Thyroid gland (tissue), 4 donors: ENCODE measurements around the gene ZDHHC22. TPM values are rescaled to one million over a fixed set of nuclear protein-coding genes. Genes with fewer than 3 reads are reported as not detected.
A peak's percentile ranks its signal among the peaks of the same experiment; 100 is the strongest.

Experiments used
- DNase-seq, 2 donors: peaks; one replicate each; pipeline ENCODE4 v3.0.0-alpha.2; 2019
- H3K27ac ChIP-seq, 3 donors: fragments of 200-600 bp; sonication (generic); 1 replicate in 2 of 3; 2 replicates in 1 of 3; pipeline ENCODE4 v1.5.1; 2016 to 2019; ENCODE audit warnings: mild to moderate bottlenecking in 1 of 3, moderate library complexity in 1 of 3
- H3K27me3 ChIP-seq: fragments of 200-600 bp; sonication (generic); one replicate; pipeline ENCODE4 v1.5.1; 2019
- H3K36me3 ChIP-seq, 2 donors: fragments of 200-600 bp; sonication (generic); one replicate each; pipeline ENCODE4 v1.5.1; 2016 to 2019
- H3K4me1 ChIP-seq, 2 donors: fragments of 200-600 bp; sonication (generic); one replicate each; pipeline ENCODE4 v1.5.1; 2017 to 2019
- H3K4me3 ChIP-seq, 3 donors: fragments of 200-600 bp; sonication (generic); replicated peaks in 1 of 3; 1 replicate in 2 of 3; 2 replicates in 1 of 3; pipeline ENCODE4 v1.5.1; 2016; ENCODE audit warnings: mild to moderate bottlenecking in 1 of 3
- H3K9me3 ChIP-seq: fragments of 200-600 bp; sonication (generic); one replicate; pipeline ENCODE4 v1.5.1; 2017
- POLR2A ChIP-seq, 2 donors: fragments of 450-650 bp; IDR thresholded peaks; one replicate each; pipeline ENCODE4 v1.6.1; 2017; ENCODE audit warnings: antibody characterized with exemption in 2 of 2, mild to moderate bottlenecking in 2 of 2, moderate library complexity in 1 of 2
- WGBS, 2 donors: methylation state at CpG; one replicate each; pipeline ENCODE4 v1.1.5; 2017; 5-methylcytosine and 5-hydroxymethylcytosine counted together
- intact Hi-C: fragments of 100-400 bp; cut with DNase I; formaldehyde crosslinking; loops from one replicate; pipeline ENCODE4 v1.15.1; 2023
- total RNA-seq, 4 donors: library from RNA; depleted of rRNA; stranded (reverse); fragments of >200 nt; gene quantifications; one replicate each; pipeline ENCODE4 v1.2.3, GENCODE V29; 2016
- TF ChIP-seq, protein P1 (sequence below), 6 experiments: fragments of 200-600 bp in 3 of 6; fragments of 450-650 bp in 3 of 6; sonication (generic) in 3 of 6; IDR thresholded peaks; one replicate each; pipeline ENCODE4 v1.5.1; 2016 to 2019; ENCODE audit warnings: antibody characterized with exemption in 6 of 6, mild to moderate bottlenecking in 2 of 6, inconsistent platforms in 1 of 6, moderate library complexity in 1 of 6

Gene ZDHHC22
- total RNA-seq, 4 donors from 2014 or later: not detected

DNA sequence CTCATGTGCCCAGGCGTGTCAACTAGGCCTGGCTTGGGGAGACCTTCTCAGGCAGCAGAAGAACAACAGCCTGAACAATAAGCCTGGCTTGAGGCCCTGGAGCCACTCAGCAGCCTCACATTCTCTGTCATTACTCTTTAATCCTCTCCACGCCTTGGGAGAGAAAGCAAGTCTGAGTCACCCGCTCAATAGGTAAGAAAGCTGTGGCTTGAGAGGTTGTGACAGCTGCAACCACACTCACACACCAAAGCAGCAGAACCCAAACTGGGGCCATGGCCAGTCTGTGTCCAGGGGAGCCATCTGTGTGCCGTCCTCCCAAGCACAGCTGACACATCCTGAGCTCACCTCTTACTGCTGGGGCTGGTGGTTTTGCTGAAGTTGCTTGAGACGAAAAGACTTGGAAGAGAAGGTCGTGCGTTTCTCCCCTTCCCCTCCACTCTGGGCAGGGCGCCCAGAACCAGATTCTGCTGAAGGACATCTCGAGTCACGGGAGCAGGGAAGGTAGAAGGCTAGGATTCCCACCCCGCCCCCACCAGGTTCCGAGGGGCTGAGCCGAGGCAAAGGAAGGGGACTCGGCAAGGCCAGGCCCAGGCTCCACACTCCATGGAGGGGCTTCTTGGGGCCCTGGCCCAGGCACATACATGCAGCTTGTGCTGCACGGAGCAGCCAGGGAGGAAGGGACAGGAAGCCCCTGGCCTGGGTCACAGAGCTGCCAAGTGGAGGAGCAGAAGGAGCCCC is 45.5 kb upstream of the ZDHHC22 start:
- peak; percentile 81 to 85 for DNase-seq
- peaks cover 7 to 17% of the 10 kb centered on the region in 2 donors for H3K4me1 ChIP-seq
- H3K27me3 ChIP-seq: no peaks in the 10 kb centered on the region
- intact Hi-C loops: no loop called here
- TF ChIP-seq, protein P1, sequence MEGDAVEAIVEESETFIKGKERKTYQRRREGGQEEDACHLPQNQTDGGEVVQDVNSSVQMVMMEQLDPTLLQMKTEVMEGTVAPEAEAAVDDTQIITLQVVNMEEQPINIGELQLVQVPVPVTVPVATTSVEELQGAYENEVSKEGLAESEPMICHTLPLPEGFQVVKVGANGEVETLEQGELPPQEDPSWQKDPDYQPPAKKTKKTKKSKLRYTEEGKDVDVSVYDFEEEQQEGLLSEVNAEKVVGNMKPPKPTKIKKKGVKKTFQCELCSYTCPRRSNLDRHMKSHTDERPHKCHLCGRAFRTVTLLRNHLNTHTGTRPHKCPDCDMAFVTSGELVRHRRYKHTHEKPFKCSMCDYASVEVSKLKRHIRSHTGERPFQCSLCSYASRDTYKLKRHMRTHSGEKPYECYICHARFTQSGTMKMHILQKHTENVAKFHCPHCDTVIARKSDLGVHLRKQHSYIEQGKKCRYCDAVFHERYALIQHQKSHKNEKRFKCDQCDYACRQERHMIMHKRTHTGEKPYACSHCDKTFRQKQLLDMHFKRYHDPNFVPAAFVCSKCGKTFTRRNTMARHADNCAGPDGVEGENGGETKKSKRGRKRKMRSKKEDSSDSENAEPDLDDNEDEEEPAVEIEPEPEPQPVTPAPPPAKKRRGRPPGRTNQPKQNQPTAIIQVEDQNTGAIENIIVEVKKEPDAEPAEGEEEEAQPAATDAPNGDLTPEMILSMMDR (IDR thresholded peaks at IDR 0.05): no peak
- TF ChIP-seq POLR2A (IDR thresholded peaks at IDR 0.05): no peak
- H3K27ac ChIP-seq: peak overlapping the region in 1 of 3 donors; percentile 56
- whole genome bisulfite sequencing, 2 donors: 27 to 31% methylated on average over 14 to 15 of the region's 15 CpGs
- H3K36me3 ChIP-seq: no peaks in the 10 kb centered on the region
- no peak overlapping the region for H3K4me3 ChIP-seq
- no peaks in the 10 kb centered on the region for H3K9me3 ChIP-seq

- no peak for DNase-seq
- H3K4me1 ChIP-seq: peaks cover 7 to 27% of the 10 kb centered on the region in 2 donors
- H3K9me3 ChIP-seq: no peaks in the 10 kb centered on the region
- intact Hi-C loops: no loop called here
- H3K27ac ChIP-seq: no peak overlapping the region
- no peak overlapping the region for H3K4me3 ChIP-seq
- no peaks in the 10 kb centered on the region for H3K36me3 ChIP-seq
- TF ChIP-seq, protein P1 (IDR thresholded peaks at IDR 0.05): no peak
- no peak for TF ChIP-seq POLR2A (IDR thresholded peaks at IDR 0.05)
- H3K27me3 ChIP-seq: no peaks in the 10 kb centered on the region
- WGBS, 2 donors: 44 to 94% methylated on average over 2 of the region's 2 CpGs
Measured at GRCh38 chr14:77185093-77185465, 43.5 kb upstream of the ZDHHC22 start.

DNA sequence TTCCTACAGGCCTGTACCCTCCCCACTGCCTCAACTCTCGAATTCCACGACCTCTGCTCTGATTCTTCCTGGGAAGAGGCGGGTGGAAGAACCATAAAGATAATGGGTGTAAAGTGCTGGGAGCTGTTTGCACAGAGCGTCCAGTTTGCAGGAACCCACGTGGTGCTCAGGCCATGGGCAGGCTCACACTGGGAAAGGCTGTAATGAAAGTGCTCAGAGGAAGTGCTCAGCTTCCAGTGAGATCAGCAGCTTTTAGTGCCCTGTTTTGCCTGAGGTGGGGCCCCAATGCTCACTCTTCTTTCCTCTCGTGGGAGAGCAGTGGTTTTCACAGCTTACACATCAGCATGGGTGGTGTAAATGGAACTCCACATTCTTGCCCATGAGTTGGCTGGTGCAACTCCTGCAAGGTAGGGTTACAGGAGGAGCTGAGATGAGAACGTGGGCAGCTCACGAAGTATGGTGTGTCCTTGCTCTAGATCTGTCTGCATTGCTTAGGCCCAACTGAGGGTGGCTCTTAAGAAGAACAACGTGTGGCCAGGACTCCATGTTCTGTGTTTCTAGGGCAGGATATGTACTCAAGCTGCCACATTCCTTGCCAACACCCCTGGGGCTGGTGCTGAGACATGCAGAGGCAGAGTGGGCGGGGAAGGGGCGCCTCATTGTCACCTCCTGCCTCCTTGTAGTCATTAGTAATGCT is 43.0 kb upstream of the ZDHHC22 start:
- H3K27ac ChIP-seq: no peak overlapping the region
- whole genome bisulfite sequencing, 2 donors: 67 to 73% methylated on average over 11 of the region's 11 CpGs
- DNase-seq: no peak
- no peak for TF ChIP-seq POLR2A (IDR thresholded peaks at IDR 0.05)
- TF ChIP-seq, protein P1 (IDR thresholded peaks at IDR 0.05): no peak
- no peaks in the 10 kb centered on the region for H3K36me3 ChIP-seq
- peaks cover 7 to 27% of the 10 kb centered on the region in 2 donors for H3K4me1 ChIP-seq
- no peak overlapping the region for H3K4me3 ChIP-seq
- H3K9me3 ChIP-seq: no peaks in the 10 kb centered on the region
- intact Hi-C loops: no loop called here
- H3K27me3 ChIP-seq: no peaks in the 10 kb centered on the region

DNA sequence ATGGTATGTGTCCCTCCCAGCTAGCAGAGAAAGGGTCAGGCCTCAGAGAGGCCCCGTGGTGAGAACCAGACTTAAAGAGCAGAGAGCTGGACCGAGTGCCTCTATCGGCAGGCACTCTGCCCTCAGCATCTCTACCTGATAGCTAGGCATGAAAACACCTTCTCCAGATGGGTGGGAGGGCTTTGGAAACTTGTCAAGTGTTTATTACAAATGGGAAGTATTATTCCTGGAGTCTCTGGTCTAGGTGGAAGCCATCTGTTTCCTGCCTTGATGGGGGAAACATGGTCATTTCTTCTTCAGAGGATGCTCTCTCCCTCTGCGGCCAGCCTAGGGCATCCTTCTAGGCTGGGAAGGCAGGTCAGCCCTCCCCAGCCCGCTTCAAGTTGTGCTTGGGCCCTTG is 42.3 kb upstream of the ZDHHC22 start:
- H3K27me3 ChIP-seq: no peaks in the 10 kb centered on the region
- no peak for DNase-seq
- no peaks in the 10 kb centered on the region for H3K9me3 ChIP-seq
- no peaks in the 10 kb centered on the region for H3K36me3 ChIP-seq
- intact Hi-C loops: no loop called here
- H3K27ac ChIP-seq: no peak overlapping the region
- TF ChIP-seq POLR2A (IDR thresholded peaks at IDR 0.05): no peak
- TF ChIP-seq, protein P1 (IDR thresholded peaks at IDR 0.05): no peak
- 64 to 71% methylated on average over 5 of the region's 5 CpGs for WGBS, 2 donors
- no peak overlapping the region for H3K4me3 ChIP-seq
- H3K4me1 ChIP-seq: peaks cover 7 to 27% of the 10 kb centered on the region in 2 donors
